ENCODE measurements around the gene LRMDA. TPM values are rescaled to one million over a fixed set of nuclear protein-coding genes. Genes with fewer than 3 reads are reported as not detected.

The LRMDA gene
- total RNA-seq, 4 donors from 2014 or later = 9.8 to 18.6 (median 15.8) TPM

DNA sequence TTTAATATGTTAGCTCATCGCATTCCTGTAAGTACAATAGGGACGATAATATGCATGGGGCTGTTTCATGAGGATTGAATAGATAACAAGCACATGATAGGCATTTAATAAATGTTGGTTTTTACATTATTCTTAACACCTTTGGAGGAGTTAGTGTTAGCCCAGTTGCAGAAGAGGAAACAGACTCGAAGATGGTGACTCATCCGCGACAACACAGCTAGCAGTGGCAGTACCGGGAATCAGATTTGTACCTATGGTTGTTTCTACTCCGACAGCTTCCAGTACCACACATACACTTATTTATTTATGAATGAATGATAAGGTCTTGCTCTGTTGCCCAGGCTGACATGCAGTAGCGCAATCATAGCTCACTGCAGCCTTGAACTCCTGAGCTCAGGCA, 2.9 kb downstream of the LRMDA start:
- no peaks in the 10 kb centered on the region for H3K9me3 ChIP-seq
- H3K27ac ChIP-seq = no peak overlapping the region
- no peak for TF ChIP-seq POLR2A (IDR thresholded peaks at IDR 0.05)
- no peak for TF ChIP-seq EP300 (IDR thresholded peaks at IDR 0.05)
- no peak for TF ChIP-seq CTCF (IDR thresholded peaks at IDR 0.05)
- no peak overlapping the region for H3K4me3 ChIP-seq
- no peaks in the 10 kb centered on the region for H3K27me3 ChIP-seq
- H3K4me1 ChIP-seq = peaks cover 0 to 33% (median 6%) of the 10 kb centered on the region in 4 donors
- H3K36me3 ChIP-seq = peaks cover 0 to 8% (median 0%) of the 10 kb centered on the region in 3 donors
- no peak for DNase-seq (ENCODE audit: low spot score in 2 of 2)
- 93 to 96% methylated on average over 8 of the region's 8 CpGs for WGBS, 2 donors

- peaks cover 0 to 26% (median 4%) of the 10 kb centered on the region in 4 donors for H3K4me1 ChIP-seq
- no peaks in the 10 kb centered on the region for H3K9me3 ChIP-seq
- no peaks in the 10 kb centered on the region for H3K27me3 ChIP-seq
- no peak overlapping the region for H3K27ac ChIP-seq
- peaks cover 0 to 17% (median 0%) of the 10 kb centered on the region in 3 donors for H3K36me3 ChIP-seq
- WGBS, 2 donors = 80 to 95% methylated on average over 2 of the region's 2 CpGs
- no peak for DNase-seq (ENCODE audit: low spot score in 2 of 2)
- no peak for TF ChIP-seq EP300 (IDR thresholded peaks at IDR 0.05)
- H3K4me3 ChIP-seq = no peak overlapping the region
Measured at GRCh38 chr10:75435291-75435690, 3.9 kb downstream of the LRMDA start.

- H3K27me3 ChIP-seq = no peaks in the 10 kb centered on the region
- H3K9me3 ChIP-seq = no peaks in the 10 kb centered on the region
- no peak overlapping the region for H3K4me3 ChIP-seq
- TF ChIP-seq CTCF (IDR thresholded peaks at IDR 0.05) (no peak), EP300 (IDR thresholded peaks at IDR 0.05) (no peak), POLR2A (IDR thresholded peaks at IDR 0.05) (no peak)
- no peak for DNase-seq (ENCODE audit: low spot score in 2 of 2)
- no peak overlapping the region for H3K27ac ChIP-seq
- peaks cover 0 to 13% (median 0%) of the 10 kb centered on the region in 4 donors for H3K4me1 ChIP-seq
- peaks cover 0 to 26% (median 0%) of the 10 kb centered on the region in 3 donors for H3K36me3 ChIP-seq
Measured at GRCh38 chr10:75436896-75437295, 5.5 kb downstream of the LRMDA start.

GRCh38 chr10:75437693-75438092, 6.3 kb downstream of the LRMDA start:
- 78% methylated on average over 3 of the region's 3 CpGs for WGBS, 2 donors
- Histone ChIP-seq H3K27me3 (no peaks in the 10 kb centered on the region), H3K9me3 (peaks cover 0 to 5% (median 2%) of the 10 kb centered on the region in 4 donors)

GRCh38 chr10:75438275-75438674, 6.9 kb downstream of the LRMDA start:
- Histone ChIP-seq H3K4me3 (no peak overlapping the region), H3K9me3 (peaks cover 0 to 11% (median 2%) of the 10 kb centered on the region in 4 donors), H3K36me3 (peaks cover 0 to 35% (median 0%) of the 10 kb centered on the region in 3 donors), H3K27me3 (no peaks in the 10 kb centered on the region), H3K4me1 (no peaks in the 10 kb centered on the region), H3K27ac (no peak overlapping the region)
- no peak for TF ChIP-seq EP300 (IDR thresholded peaks at IDR 0.05)
- no peak for TF ChIP-seq CTCF (IDR thresholded peaks at IDR 0.05)
- TF ChIP-seq POLR2A (IDR thresholded peaks at IDR 0.05) = no peak
- no peak for DNase-seq (ENCODE audit: low spot score in 2 of 2)
- WGBS, 2 donors = 92 to 93% methylated on average over 3 of the region's 3 CpGs

More at GRCh38 chr10:75437693-75438092, 6.3 kb downstream of the LRMDA start:
- DNase-seq (ENCODE audit: low spot score in 2 of 2) = no peak
- H3K4me3 ChIP-seq = no peak overlapping the region
- H3K4me1 ChIP-seq = peaks cover 0 to 5% (median 0%) of the 10 kb centered on the region in 4 donors
- H3K27ac ChIP-seq = no peak overlapping the region
- H3K36me3 ChIP-seq = peaks cover 0 to 29% (median 0%) of the 10 kb centered on the region in 3 donors
- TF ChIP-seq CTCF (IDR thresholded peaks at IDR 0.05) = no peak
- no peak for TF ChIP-seq EP300 (IDR thresholded peaks at IDR 0.05)
- no peak for TF ChIP-seq POLR2A (IDR thresholded peaks at IDR 0.05)

DNA sequence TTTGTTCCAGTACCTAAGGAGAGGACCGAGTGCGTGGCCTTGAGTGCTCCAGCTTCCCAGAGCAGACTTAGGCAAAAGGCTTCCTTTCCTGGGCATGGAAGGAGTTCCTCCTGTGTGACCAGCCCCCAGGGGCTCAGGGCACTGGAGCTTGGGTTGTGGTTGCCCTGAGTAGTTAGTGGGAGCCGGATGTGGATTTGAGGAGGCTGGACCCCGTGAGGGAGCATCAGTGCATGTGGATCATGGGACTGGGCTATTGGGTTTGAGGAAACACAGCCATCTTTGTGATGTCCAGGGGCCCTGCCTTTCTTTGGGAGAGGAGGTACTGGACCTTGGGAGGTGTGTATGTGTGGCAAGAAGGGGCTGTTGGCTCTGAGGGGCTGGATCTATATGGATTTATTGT, 8.4 kb downstream of the LRMDA start:
- Histone ChIP-seq H3K27ac (no peak overlapping the region), H3K27me3 (no peaks in the 10 kb centered on the region), H3K9me3 (peaks cover 0 to 26% (median 4%) of the 10 kb centered on the region in 4 donors), H3K4me1 (no peaks in the 10 kb centered on the region), H3K4me3 (no peak overlapping the region), H3K36me3 (peaks cover 0 to 46% (median 0%) of the 10 kb centered on the region in 3 donors)
- 84 to 86% methylated on average over 4 of the region's 4 CpGs for WGBS, 2 donors
- DNase-seq (ENCODE audit: low spot score in 2 of 2) = no peak
- TF ChIP-seq CTCF (IDR thresholded peaks at IDR 0.05) (no peak), POLR2A (IDR thresholded peaks at IDR 0.05) (no peak), EP300 (IDR thresholded peaks at IDR 0.05) (no peak)

Data from tibial nerve (tissue), 4 donors.